ENCODE measurements around the gene CACNA1C.

Gene CACNA1C

GRCh38 chr12:2035431-2036055 lies 17.2 kb upstream of the CACNA1C start:
- DNase-seq, result no peak

- no peak for DNase-seq
Observed at GRCh38 chr12:2039034-2039433, 13.8 kb upstream of the CACNA1C start.

DNA sequence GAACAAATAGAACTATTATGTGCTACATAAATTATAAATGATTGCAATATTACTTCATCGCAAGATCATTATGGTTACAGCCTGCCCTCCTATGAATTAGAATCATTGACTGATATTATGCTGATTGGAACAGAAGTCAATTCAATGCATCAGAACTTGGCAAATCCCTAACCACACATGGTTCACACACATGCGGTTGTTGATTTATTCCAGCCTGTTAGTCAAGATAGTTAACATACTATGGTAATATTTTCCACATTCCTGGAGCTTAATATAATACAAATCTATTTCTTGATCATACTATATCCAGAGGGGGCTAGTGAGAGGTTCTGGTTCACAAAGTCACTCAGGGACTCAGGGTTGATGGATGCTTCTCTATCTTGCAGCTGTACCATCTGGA lies 9.7 kb upstream of the CACNA1C start:
- no peak for DNase-seq

- no peak for DNase-seq
Observed at GRCh38 chr12:2044165-2044564, 8.6 kb upstream of the CACNA1C start.

- no peak for DNase-seq
Observed at GRCh38 chr12:2046957-2047356, 5.8 kb upstream of the CACNA1C start.

DNA sequence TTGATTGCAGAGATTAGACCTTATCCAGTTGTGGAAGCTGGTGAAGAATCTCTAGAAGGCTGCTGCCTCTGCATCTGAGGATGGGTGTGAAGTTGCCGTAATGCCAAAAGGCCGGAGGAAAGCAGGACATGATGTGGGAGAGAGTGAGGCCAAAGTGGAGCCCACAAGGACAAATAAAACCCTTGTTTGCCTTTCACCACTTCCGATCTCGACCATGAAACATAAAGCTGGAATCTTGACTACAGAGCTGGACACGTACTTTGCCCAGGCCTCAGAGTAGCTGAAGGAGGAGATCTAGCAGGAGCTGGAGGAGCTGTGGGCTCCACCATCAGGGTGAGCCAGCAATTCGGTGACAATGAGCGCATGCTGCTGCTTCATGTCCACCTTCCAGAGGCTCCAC lies 5.0 kb upstream of the CACNA1C start:
- DNase-seq, result no peak

- no peak for DNase-seq
Observed at GRCh38 chr12:2049604-2050540, 2.9 kb upstream of the CACNA1C start.

DNA sequence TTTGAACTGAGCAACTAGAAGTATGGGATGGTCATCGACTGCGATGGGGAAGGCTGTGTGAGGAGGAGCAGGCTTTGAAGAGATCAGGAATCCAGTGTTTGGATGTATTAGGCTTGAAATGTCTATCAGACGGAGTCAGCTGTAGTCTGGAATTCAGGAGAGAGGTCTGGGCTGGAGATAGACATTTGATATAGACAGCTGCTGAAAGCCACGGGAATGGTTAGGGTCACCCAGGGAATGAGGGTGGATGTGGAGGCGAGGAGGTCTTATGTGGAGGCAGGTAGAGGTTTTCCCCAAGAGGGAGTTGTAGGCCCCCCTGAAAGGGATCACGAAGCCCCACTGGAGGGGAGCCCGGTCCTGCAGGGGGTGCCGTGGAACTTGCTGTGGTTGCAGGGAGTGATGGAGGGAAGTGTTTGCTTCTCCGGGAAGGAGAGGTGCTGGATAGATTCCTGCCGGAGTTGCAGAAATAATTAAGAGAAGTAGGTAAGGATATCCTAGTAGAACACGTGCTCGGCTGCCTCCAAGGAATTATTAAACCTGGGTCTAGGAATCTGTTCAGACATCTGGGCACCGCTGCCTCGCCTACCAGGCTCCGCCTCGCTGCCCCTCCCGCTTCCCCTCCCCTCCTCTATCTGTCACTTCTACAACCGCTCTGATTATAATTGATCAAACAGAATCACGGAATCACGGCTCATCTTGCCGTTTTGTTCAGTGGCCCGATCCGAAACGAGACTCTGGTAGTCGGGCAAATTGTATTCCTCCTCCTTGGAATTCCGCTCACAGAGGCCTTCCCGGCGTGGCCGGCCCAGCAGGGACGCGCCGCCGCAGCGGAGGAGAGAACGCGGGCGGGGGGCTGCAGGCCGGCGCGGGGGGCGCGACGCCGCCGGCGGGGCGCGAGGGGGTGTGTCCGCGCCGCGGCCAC lies 826 bp upstream of the CACNA1C start:
- DNase-seq, result no peak

DNA sequence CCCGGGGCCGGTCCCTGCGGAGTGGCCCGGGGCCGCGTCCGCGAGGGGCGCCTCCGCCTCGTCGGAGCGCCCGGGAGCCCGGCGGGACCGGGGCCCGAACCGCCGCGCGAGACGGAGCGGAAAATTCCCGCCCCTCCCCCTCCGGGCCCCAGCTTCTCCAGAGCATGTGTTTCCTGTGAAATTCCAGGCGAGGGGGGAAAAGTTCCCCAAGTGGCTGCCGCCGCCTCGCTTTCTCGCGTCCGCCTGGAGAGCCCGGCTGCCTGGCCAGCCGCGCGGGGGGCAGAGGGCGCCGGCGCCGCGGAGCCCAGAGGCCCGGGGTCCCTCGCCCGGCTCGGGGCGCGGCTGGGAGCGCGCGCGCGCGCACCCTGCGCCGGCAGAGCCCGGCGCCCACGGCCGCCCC lies 904 bp downstream of the CACNA1C start:
- DNase-seq, result no peak

GRCh38 chr12:2054091-2055018 lies 1.6 kb downstream of the CACNA1C start:
- no peak for DNase-seq

- DNase-seq, result peak; percentile 35
Observed at GRCh38 chr12:2057041-2057794, 4.4 kb downstream of the CACNA1C start.

- no peak for DNase-seq
Observed at GRCh38 chr12:2057795-2058408, 5.1 kb downstream of the CACNA1C start.

DNA sequence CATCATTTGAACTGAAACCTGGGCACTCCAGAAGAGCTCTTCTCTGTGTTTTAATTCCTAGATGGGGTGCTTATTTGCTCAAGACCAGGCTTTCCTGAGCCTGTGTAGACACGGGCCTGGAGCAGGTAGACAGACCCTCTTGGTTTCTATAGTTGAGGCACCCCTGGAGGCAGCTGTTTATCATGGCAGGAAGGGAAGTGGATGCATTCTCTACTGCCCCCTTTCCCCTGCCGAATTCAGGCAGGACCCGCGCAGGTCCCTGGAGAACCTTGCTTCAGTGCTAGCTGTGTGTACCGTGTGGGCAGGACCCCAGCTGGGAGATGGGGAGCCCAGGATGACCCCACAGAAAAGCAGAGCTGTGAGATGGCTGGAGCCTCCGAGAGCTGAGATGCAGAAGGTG lies 6.0 kb downstream of the CACNA1C start:
- DNase-seq, result no peak

GRCh38 chr12:2061402-2061801 lies 8.6 kb downstream of the CACNA1C start:
- DNase-seq, result no peak

DNA sequence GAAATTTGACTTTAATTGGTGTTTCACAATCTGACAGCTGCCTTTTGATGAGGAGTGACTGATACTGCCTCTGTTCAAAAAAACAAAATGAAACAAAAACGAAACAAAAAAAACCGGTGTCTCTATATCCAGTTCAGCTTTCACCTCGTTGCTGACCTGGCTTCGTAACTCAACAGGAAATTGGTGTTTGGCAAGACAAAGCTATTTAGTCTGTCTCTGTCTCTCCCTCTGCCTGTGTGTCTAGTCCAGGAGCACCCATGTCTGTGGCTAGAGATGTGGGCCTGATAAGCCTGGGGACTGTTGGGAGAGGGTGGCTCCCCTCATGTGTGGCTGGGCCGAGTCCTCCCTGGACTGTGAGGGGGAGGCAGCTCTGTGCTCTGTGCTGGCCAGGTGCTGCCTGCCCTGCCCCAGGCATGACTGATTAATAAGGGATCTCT lies 11.3 kb downstream of the CACNA1C start:
- no peak for DNase-seq

GRCh38 chr12:2068653-2069052 lies 15.9 kb downstream of the CACNA1C start:
- DNase-seq, result no peak

DNA sequence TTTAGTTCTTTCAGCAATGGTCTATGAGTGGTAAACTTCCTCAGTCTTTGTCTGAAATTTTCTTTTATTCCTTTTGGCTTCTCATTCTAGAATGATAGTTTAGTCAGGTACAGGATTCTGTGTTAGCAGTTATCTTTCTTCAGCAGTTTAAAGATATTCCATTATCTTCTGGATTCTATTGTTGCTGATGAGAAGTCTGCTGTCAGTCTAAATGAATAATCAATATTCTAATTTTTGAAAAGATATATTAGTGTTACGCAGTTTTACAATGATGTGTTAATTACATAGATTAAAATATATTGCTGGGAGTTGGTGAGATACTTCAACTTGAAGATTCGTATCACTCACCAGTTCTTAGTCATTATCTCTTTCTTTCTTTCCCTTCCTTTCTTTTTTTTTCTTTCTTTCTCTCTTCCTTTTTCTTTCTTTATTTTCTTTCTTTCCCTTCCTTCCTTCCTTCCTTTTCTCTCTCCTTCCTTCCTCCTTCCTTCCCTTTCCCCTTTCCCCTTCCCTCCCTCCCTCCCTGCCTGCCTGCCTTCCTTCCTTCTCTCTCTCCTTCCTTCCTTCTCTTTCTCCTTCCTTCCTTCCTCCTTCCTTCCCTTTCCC lies 17.8 kb downstream of the CACNA1C start:
- DNase-seq, result no peak

- DNase-seq, result no peak
Observed at GRCh38 chr12:2074792-2075191, 22.0 kb downstream of the CACNA1C start.

- DNase-seq, result no peak
Observed at GRCh38 chr12:2075508-2076195, 22.9 kb downstream of the CACNA1C start.

DNA sequence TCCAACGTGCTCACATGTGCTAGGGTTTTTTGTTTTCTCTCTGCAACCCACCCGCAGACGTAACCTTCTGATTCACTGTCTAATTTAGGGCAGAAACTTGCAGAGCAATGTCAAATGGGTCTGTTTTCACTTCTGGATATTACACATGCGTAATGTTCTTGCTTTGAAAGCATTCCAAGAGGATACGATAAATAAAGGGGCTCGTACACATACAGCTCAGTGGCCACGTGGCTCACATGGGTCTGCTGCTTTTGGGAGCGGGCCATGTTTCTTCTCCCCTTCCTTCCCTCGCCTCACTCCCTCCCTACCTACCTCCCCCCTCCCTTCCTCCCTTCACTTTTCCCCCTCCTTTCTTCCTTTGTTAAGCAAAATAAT lies 23.4 kb downstream of the CACNA1C start:
- DNase-seq, result no peak

All from stimulated activated CD4-positive, alpha-beta T cell treated with anti-CD3 and anti-CD28 coated beads, Interleukin-4, amount 100 ng/mL, for 1 hour (primary cell).